CD4-positive, alpha-beta T cell treated with Interleukin-6 at 100 ng/mL for 8 hours (primary cell): ENCODE data around the gene KIAA1549.
"Not testable (repeated sequence)": the region's sequence is repeated elsewhere in the genome, so short reads cannot be mapped to it uniquely, and the experiment has no call there.

ENCODE experiments used
- DNase-seq: peaks from one replicate; pipeline ENCODE4 v3.0.0-alpha.2; 2020; ENCODE audit warnings: mixed read lengths, low spot score

The KIAA1549 gene

GRCh38 chr7:138809346-138809745 lies 171.8 kb downstream of the KIAA1549 start:
- DNase-seq: no peak

GRCh38 chr7:138804618-138805017 lies 176.6 kb downstream of the KIAA1549 start:
- no peak for DNase-seq

- DNase-seq: no peak
These were observed 178.5 kb downstream of the KIAA1549 start for GRCh38 chr7:138802706-138803105.

- DNase-seq: no peak
These were observed 179.9 kb downstream of the KIAA1549 start for GRCh38 chr7:138801256-138801655.

GRCh38 chr7:138799336-138800000 lies 181.7 kb downstream of the KIAA1549 start:
- no peak for DNase-seq

GRCh38 chr7:138798836-138799235 lies 182.4 kb downstream of the KIAA1549 start:
- no peak for DNase-seq

GRCh38 chr7:138797715-138798320 lies 183.4 kb downstream of the KIAA1549 start, which contains the start of the genes ATP6V0A4 and TMEM213:
Gene ATP6V0A4, minus strand, starts transcription at chr7:138798196. Its CDS starts 26,949 bp downstream, at chr7:138771247.
Gene TMEM213, plus strand, starts transcription at chr7:138797994. Its CDS starts 111 bp downstream, at chr7:138798105.
- no peak for DNase-seq

- DNase-seq: not testable (repeated sequence)
These were observed 184.1 kb downstream of the KIAA1549 start for GRCh38 chr7:138797046-138797445.

GRCh38 chr7:138796038-138796615 lies 185.1 kb downstream of the KIAA1549 start:
- no peak for DNase-seq

GRCh38 chr7:138785587-138786437 lies 195.4 kb downstream of the KIAA1549 start:
- no peak for DNase-seq

GRCh38 chr7:138784692-138785091 lies 196.5 kb downstream of the KIAA1549 start:
- DNase-seq: no peak
